GM12878 (cell line): ENCODE results near the gene PLA2G10. TPM values are rescaled to one million over a fixed set of nuclear protein-coding genes. Genes with fewer than 3 reads are reported as not detected.
A peak's percentile ranks its signal among the peaks of the same experiment; 100 is the strongest.

Source experiments
- BMI1 ChIP-seq: fragments of 450-650 bp; IDR thresholded peaks from 2 replicates; pipeline ENCODE4 v1.6.1; 2016; ENCODE audit warnings: mild to moderate bottlenecking, moderate library complexity, borderline replicate concordance
- CREB1 ChIP-seq: IDR thresholded peaks from 2 replicates; pipeline ENCODE4 v1.6.1; 2012; ENCODE audit warnings: low read depth, mild to moderate bottlenecking, inconsistent platforms
- EGR1 ChIP-seq, 2 experiments: IDR thresholded peaks; 1 replicate in 1 of 2; 2 replicates in 1 of 2; pipeline ENCODE4 v1.6.1; 2011 to 2012; ENCODE audit warnings: low read depth in 2 of 2, low read length in 2 of 2, borderline replicate concordance in 1 of 2, mild to moderate bottlenecking in 1 of 2, moderate library complexity in 1 of 2
- FOXM1 ChIP-seq: IDR thresholded peaks from 2 replicates; pipeline ENCODE4 v1.6.1; 2012; ENCODE audit warnings: low read depth, mild to moderate bottlenecking, inconsistent platforms, low read length, moderate library complexity
- HDAC2 ChIP-seq: fragments of 200-600 bp; sonication (generic); IDR thresholded peaks from 2 replicates; pipeline ENCODE4 v1.6.1; 2017
- MXI1 ChIP-seq: fragments of 150-350 bp; IDR thresholded peaks from 2 replicates; pipeline ENCODE4 v1.6.1; 2011; ENCODE audit warnings: low read depth, mild to moderate bottlenecking, inconsistent platforms, low read length, improper control_type of control experiment
- NR2C1 ChIP-seq: fragments of 450-650 bp; IDR thresholded peaks from 2 replicates; pipeline ENCODE4 v1.6.1; 2017; ENCODE audit warnings: antibody characterized with exemption, mild to moderate bottlenecking, moderate library complexity
- NR2C2 ChIP-seq: IDR thresholded peaks from 2 replicates; pipeline ENCODE4 v1.6.1; 2011; ENCODE audit warnings: borderline replicate concordance, low read depth; ENCODE audit not compliant: control insufficient read depth, insufficient read length
- NR2F1 ChIP-seq: fragments of 450-650 bp; conservative IDR thresholded peaks from 2 replicates; pipeline ENCODE4 v1.6.1; 2017; ENCODE audit warnings: mild to moderate bottlenecking
- PAX8 ChIP-seq: fragments of 450-650 bp; IDR thresholded peaks from 2 replicates; pipeline ENCODE4 v1.6.1; 2017; ENCODE audit warnings: mild to moderate bottlenecking, moderate library complexity
- POLR2AphosphoS5 ChIP-seq: IDR thresholded peaks from 2 replicates; pipeline ENCODE4 v1.6.1; 2011; ENCODE audit warnings: mild to moderate bottlenecking, low read length, inconsistent platforms
- POU2F2 ChIP-seq: IDR thresholded peaks from 3 replicates; pipeline ENCODE4 v1.6.1; 2011; ENCODE audit warnings: low read depth, mild to moderate bottlenecking, low read length, borderline replicate concordance
- SIN3A ChIP-seq: IDR thresholded peaks from 2 replicates; pipeline ENCODE4 v1.6.1; 2012; ENCODE audit warnings: low read depth, low read length, improper control_type of control experiment
- SMAD1 ChIP-seq: fragments of 450-650 bp; IDR thresholded peaks from 2 replicates; pipeline ENCODE4 v1.6.1; 2018; ENCODE audit warnings: mild to moderate bottlenecking, low read depth; ENCODE audit not compliant: partially characterized antibody
- SMAD5 ChIP-seq: IDR thresholded peaks from 2 replicates; pipeline ENCODE4 v1.6.1; 2016; ENCODE audit warnings: antibody characterized with exemption, low read depth
- SPI1 ChIP-seq: IDR thresholded peaks from 2 replicates; pipeline ENCODE4 v1.6.1; 2011; ENCODE audit warnings: low read depth, mild to moderate bottlenecking, low read length, moderate library complexity, borderline replicate concordance; ENCODE audit not compliant: insufficient read depth
- TCF3 ChIP-seq: IDR thresholded peaks from 2 replicates; pipeline ENCODE4 v1.6.1; 2012; ENCODE audit warnings: low read depth, mild to moderate bottlenecking, low read length, borderline replicate concordance; ENCODE audit not compliant: insufficient read depth
- ZBTB4 ChIP-seq: fragments of 450-650 bp; formaldehyde crosslinking; IDR thresholded peaks from 2 replicates; pipeline ENCODE4 v1.4.0; 2022; ENCODE audit warnings: mild to moderate bottlenecking, moderate library complexity
- ZNF687 ChIP-seq: fragments of 450-650 bp; IDR thresholded peaks from 2 replicates; pipeline ENCODE4 v1.6.1; 2017; ENCODE audit warnings: mild to moderate bottlenecking, moderate library complexity
- ZZZ3 ChIP-seq: IDR thresholded peaks from 2 replicates; pipeline ENCODE4 v1.6.1; 2011; ENCODE audit warnings: low read depth; ENCODE audit not compliant: control insufficient read depth, insufficient read length
- polyA plus RNA-seq, 11 experiments: library from polyadenylated mRNA; depleted of rRNA in 4 of 11; unstranded in 6 of 11; stranded (reverse) in 5 of 11; fragments of >200 nt; fragmentation: Nextera tagmentation in 4 of 11; fragmentation: Illumina TruSeq in 1 of 11; extraction: Ambion mirVana in 4 of 11; extraction: Trizol in 1 of 11; gene quantifications; 1 replicate in 1 of 11; 2 replicates in 10 of 11; pipeline versions ENCODE4 v1.2.1 to v1.2.3, GENCODE V29; 2011 to 2016; ENCODE audit warnings: inconsistent platforms in 2 of 11, missing spikeins in 2 of 11, low read depth in 1 of 11
- total RNA-seq, 4 experiments: library from RNA; depleted of rRNA in 3 of 4; stranded (reverse); fragments of >200 nt in 3 of 4; fragmentation: Illumina TruSeq in 1 of 4; extraction: Trizol in 1 of 4; gene quantifications; 2 replicates each; pipeline versions ENCODE4 v1.2.1 to v1.2.3, GENCODE V29; 2013 to 2021
- TF ChIP-seq, protein P1 (sequence below): fragments of 450-650 bp; IDR thresholded peaks from 2 replicates; pipeline ENCODE4 v1.6.1; 2017; ENCODE audit warnings: low read depth, mild to moderate bottlenecking, moderate library complexity

PLA2G10 gene
- total and polyA plus RNA-seq, 10 of the 15 experiments (the other 5 are each of a cell fraction or from before 2014, with no cell fraction given), result not detected

- TF ChIP-seq, protein P1, sequence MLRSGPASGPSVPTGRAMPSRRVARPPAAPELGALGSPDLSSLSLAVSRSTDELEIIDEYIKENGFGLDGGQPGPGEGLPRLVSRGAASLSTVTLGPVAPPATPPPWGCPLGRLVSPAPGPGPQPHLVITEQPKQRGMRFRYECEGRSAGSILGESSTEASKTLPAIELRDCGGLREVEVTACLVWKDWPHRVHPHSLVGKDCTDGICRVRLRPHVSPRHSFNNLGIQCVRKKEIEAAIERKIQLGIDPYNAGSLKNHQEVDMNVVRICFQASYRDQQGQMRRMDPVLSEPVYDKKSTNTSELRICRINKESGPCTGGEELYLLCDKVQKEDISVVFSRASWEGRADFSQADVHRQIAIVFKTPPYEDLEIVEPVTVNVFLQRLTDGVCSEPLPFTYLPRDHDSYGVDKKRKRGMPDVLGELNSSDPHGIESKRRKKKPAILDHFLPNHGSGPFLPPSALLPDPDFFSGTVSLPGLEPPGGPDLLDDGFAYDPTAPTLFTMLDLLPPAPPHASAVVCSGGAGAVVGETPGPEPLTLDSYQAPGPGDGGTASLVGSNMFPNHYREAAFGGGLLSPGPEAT, result 0 out of 2 replicates have a peak, but pooled peaks have one; percentile 36
- TF ChIP-seq SIN3A (0 out of 2 replicates have a peak, but pooled peaks have one; percentile 56), SMAD5 (peak; percentile 95; the same call in 1 of the 2 replicates), HDAC2 (no peak), ZZZ3 (no peak), BMI1 (no peak), CREB1 (peak; percentile 84), NR2C2 (no peak), POU2F2 (peak; percentile 95), MXI1 (peak; percentile 84), POLR2AphosphoS5 (peak; percentile 99), PAX8 (no peak), SPI1 (peak; percentile 54; the same call in 1 of the 2 replicates), SMAD1 (peak; percentile 84), NR2F1 (peak; percentile 74), ZBTB4 (CRISPR knock-in tag) (no peak), ZNF687 (no peak), FOXM1 (no peak), TCF3 (peak; percentile 82; the same call in 1 of the 2 replicates), EGR1 (IDR thresholded peaks at IDR 0.05; ENCODE audit: borderline replicate concordance in 1 of 2, low read depth in 2 of 2, low read length in 2 of 2) (peak in 1 of 2 experiments; percentile 71; a peak in 1 of 3 replicates), NR2C1 (peak; percentile 70)
Observed at GRCh38 chr16:14632693-14633569, 61.2 kb downstream of the PLA2G10 start, which contains the start of gene BFAR (continued).
